Neuronal stem cell (in vitro differentiated cells): Measurements from ENCODE around the gene GPR55.

Experiments used
- DNase-seq: peaks from one replicate; pipeline ENCODE4 v3.0.0-alpha.2; 2013; ENCODE audit warnings: low spot score
- H2AFZ ChIP-seq: one replicate; pipeline ENCODE4 v1.6.1; 2013; ENCODE audit warnings: mild to moderate bottlenecking, low read length, inconsistent platforms
- H2AK5ac ChIP-seq: 2 replicates; pipeline ENCODE4 v1.6.1; 2013; ENCODE audit warnings: low read depth, mild to moderate bottlenecking, inconsistent platforms, low read length, moderate library complexity, mixed read lengths
- H2BK120ac ChIP-seq: 2 replicates; pipeline ENCODE4 v1.6.1; 2013; ENCODE audit warnings: low read depth, mild to moderate bottlenecking, inconsistent platforms, low read length, moderate library complexity, mixed read lengths
- H2BK12ac ChIP-seq: one replicate; pipeline ENCODE4 v1.6.1; 2013; ENCODE audit warnings: low read length, inconsistent platforms
- H2BK15ac ChIP-seq: 2 replicates; pipeline ENCODE4 v1.6.1; 2013; ENCODE audit warnings: mild to moderate bottlenecking, low read length, inconsistent platforms, mixed read lengths
- H2BK5ac ChIP-seq: one replicate; pipeline ENCODE4 v1.6.1; 2013; ENCODE audit warnings: inconsistent platforms, mild to moderate bottlenecking, low read length, moderate library complexity
- H3K14ac ChIP-seq: one replicate; pipeline ENCODE4 v1.6.1; 2013; ENCODE audit warnings: low read length, inconsistent platforms
- H3K18ac ChIP-seq: 2 replicates; pipeline ENCODE4 v1.6.1; 2013; ENCODE audit warnings: low read length, inconsistent platforms
- H3K23ac ChIP-seq: 2 replicates; pipeline ENCODE4 v1.6.1; 2013; ENCODE audit warnings: low read depth, mild to moderate bottlenecking, mixed read lengths, low read length, inconsistent platforms; ENCODE audit not compliant: poor library complexity
- H3K27ac ChIP-seq: replicated peaks from 3 replicates; pipeline ENCODE4 v1.5.1; 2013; ENCODE audit warnings: low read length, inconsistent platforms
- H3K27me3 ChIP-seq, 3 experiments: 2 replicates each; pipeline ENCODE4 v1.6.1; 2013; ENCODE audit warnings: low read length in 3 of 3, mild to moderate bottlenecking in 2 of 3, inconsistent platforms in 1 of 3, low read depth in 1 of 3, mixed read lengths in 1 of 3, moderate library complexity in 1 of 3; ENCODE audit not compliant: control insufficient read depth in 3 of 3, insufficient read depth in 3 of 3
- H3K36me3 ChIP-seq, 2 donors: replicated peaks in 1 of 2; 2 replicates each; pipeline ENCODE4 v1.6.1; 2013; ENCODE audit warnings: low read length in 2 of 2; ENCODE audit not compliant: control insufficient read depth in 2 of 2, insufficient read depth in 2 of 2
- H3K4ac ChIP-seq: 2 replicates; pipeline ENCODE4 v1.6.1; 2013; ENCODE audit warnings: inconsistent platforms, mild to moderate bottlenecking, low read length, moderate library complexity
- H3K4me1 ChIP-seq, 2 donors: 1 replicate in 1 of 2; 2 replicates in 1 of 2; pipeline ENCODE4 v1.6.1; 2013; ENCODE audit warnings: low read length in 2 of 2, low read depth in 1 of 2; ENCODE audit not compliant: control insufficient read depth in 2 of 2, insufficient read depth in 1 of 2
- H3K4me2 ChIP-seq: one replicate; pipeline ENCODE4 v1.6.1; 2013; ENCODE audit warnings: mild to moderate bottlenecking, low read length, inconsistent platforms; ENCODE audit not compliant: insufficient read depth, poor library complexity, severe bottlenecking
- H3K4me3 ChIP-seq, 2 donors: 2 replicates each; pipeline ENCODE4 v1.5.1; 2013; ENCODE audit warnings: low read length in 2 of 2, mild to moderate bottlenecking in 2 of 2, inconsistent platforms in 1 of 2, moderate library complexity in 1 of 2
- H3K79me1 ChIP-seq: one replicate; pipeline ENCODE4 v1.6.1; 2013; ENCODE audit warnings: low read depth, mild to moderate bottlenecking, inconsistent platforms, low read length, moderate library complexity
- H3K9ac ChIP-seq: one replicate; pipeline ENCODE4 v1.6.1; 2013; ENCODE audit warnings: mild to moderate bottlenecking, low read depth, low read length, inconsistent platforms; ENCODE audit not compliant: poor library complexity
- H3K9me3 ChIP-seq, 2 donors: replicated peaks in 1 of 2; 2 replicates each; pipeline versions ENCODE3 to v1.6.1; 2013; ENCODE audit warnings: low read length in 2 of 2, mild to moderate bottlenecking in 2 of 2, inconsistent platforms in 1 of 2, low read depth in 1 of 2, mixed read lengths in 1 of 2, moderate library complexity in 1 of 2; ENCODE audit not compliant: control insufficient read depth in 2 of 2, insufficient read depth in 1 of 2
- H4K8ac ChIP-seq: one replicate; pipeline ENCODE4 v1.6.1; 2013; ENCODE audit warnings: low read depth, mild to moderate bottlenecking, inconsistent platforms, low read length, moderate library complexity
- H4K91ac ChIP-seq: one replicate; pipeline ENCODE4 v1.6.1; 2013; ENCODE audit warnings: low read length, low read depth, mild to moderate bottlenecking, inconsistent platforms; ENCODE audit not compliant: poor library complexity
- WGBS, 2 donors: extraction: QIAGEN DNeasy Blood & Tissue Kit; methylation state at CpG; one replicate each; pipeline ENCODE4 v1.1.7; 2013; ENCODE audit warnings: missing lambda C conversion rate in 2 of 2, mixed read lengths in 1 of 2; ENCODE audit not compliant: insufficient read length in 2 of 2, insufficient replicate concordance in 1 of 2; ENCODE audit errors: extremely low coverage in 2 of 2; 5-methylcytosine and 5-hydroxymethylcytosine counted together

GPR55 gene

GRCh38 chr2:230949966-230950873 is 25.2 kb upstream of the GPR55 start:
- DNase-seq: no peak
- no peak overlapping the region for H4K91ac ChIP-seq
- H2BK120ac ChIP-seq: no peak overlapping the region
- H3K27ac ChIP-seq: no peak overlapping the region
- no peaks in the 10 kb centered on the region for H3K79me1 ChIP-seq
- no peak overlapping the region for H3K4ac ChIP-seq
- no peak overlapping the region for H3K14ac ChIP-seq
- no peak overlapping the region for H3K18ac ChIP-seq
- H3K4me3 ChIP-seq: no peak overlapping the region
- H3K9ac ChIP-seq: no peak overlapping the region
- H3K36me3 ChIP-seq: no peaks in the 10 kb centered on the region
- H4K8ac ChIP-seq: no peak overlapping the region
- no peaks in the 10 kb centered on the region for H3K4me1 ChIP-seq
- H2AFZ ChIP-seq: no peak overlapping the region
- no peak overlapping the region for H3K4me2 ChIP-seq
- no peak overlapping the region for H2BK5ac ChIP-seq
- no peak overlapping the region for H3K23ac ChIP-seq
- no CpG with 5 or more reads among the region's 20 CpGs for WGBS, 2 donors
- H2BK15ac ChIP-seq: no peak overlapping the region
- no peak overlapping the region for H2AK5ac ChIP-seq
- H3K9me3 ChIP-seq: peaks cover 4 to 6% of the 10 kb centered on the region in 2 donors
- no peak overlapping the region for H2BK12ac ChIP-seq
- H3K27me3 ChIP-seq: peaks cover 0 to 2% (median 0%) of the 10 kb centered on the region in 3 experiments

- H3K36me3 ChIP-seq: no peaks in the 10 kb centered on the region
- DNase-seq: no peak
Measured at GRCh38 chr2:230947908-230948365, 22.9 kb upstream of the GPR55 start.

GRCh38 chr2:230947235-230947576 is 22.2 kb upstream of the GPR55 start:
- H3K79me1 ChIP-seq: no peaks in the 10 kb centered on the region
- H3K9me3 ChIP-seq: no peaks in the 10 kb centered on the region
- H3K4me2 ChIP-seq: no peak overlapping the region
- H3K27ac ChIP-seq: no peak overlapping the region
- H3K18ac ChIP-seq: no peak overlapping the region
- H3K9ac ChIP-seq: no peak overlapping the region
- H3K23ac ChIP-seq: no peak overlapping the region
- no peaks in the 10 kb centered on the region for H3K36me3 ChIP-seq
- H2BK15ac ChIP-seq: no peak overlapping the region
- no peak overlapping the region for H2AK5ac ChIP-seq
- WGBS, 2 donors: no CpG with 5 or more reads among the region's 3 CpGs
- no peak overlapping the region for H2BK5ac ChIP-seq
- no peak overlapping the region for H3K4me3 ChIP-seq
- H4K91ac ChIP-seq: no peak overlapping the region
- H3K14ac ChIP-seq: no peak overlapping the region
- H2AFZ ChIP-seq: no peak overlapping the region
- H3K4me1 ChIP-seq: no peaks in the 10 kb centered on the region
- H2BK120ac ChIP-seq: no peak overlapping the region
- no peak overlapping the region for H3K4ac ChIP-seq
- no peak for DNase-seq
- no peak overlapping the region for H2BK12ac ChIP-seq
- H3K27me3 ChIP-seq: no peaks in the 10 kb centered on the region
- no peak overlapping the region for H4K8ac ChIP-seq

More at GRCh38 chr2:230947908-230948365, 22.9 kb upstream of the GPR55 start:
- H2BK120ac ChIP-seq: no peak overlapping the region
- no CpG with 5 or more reads among the region's 10 CpGs for WGBS, 2 donors
- no peak overlapping the region for H3K9ac ChIP-seq
- no peak overlapping the region for H2BK12ac ChIP-seq
- H2BK5ac ChIP-seq: no peak overlapping the region
- no peaks in the 10 kb centered on the region for H3K27me3 ChIP-seq
- no peak overlapping the region for H2BK15ac ChIP-seq
- peaks cover 2 to 4% of the 10 kb centered on the region in 2 donors for H3K9me3 ChIP-seq
- no peak overlapping the region for H3K14ac ChIP-seq
- no peaks in the 10 kb centered on the region for H3K79me1 ChIP-seq
- no peak overlapping the region for H3K27ac ChIP-seq
- no peak overlapping the region for H2AK5ac ChIP-seq
- H3K4ac ChIP-seq: no peak overlapping the region
- no peak overlapping the region for H2AFZ ChIP-seq
- no peak overlapping the region for H3K4me2 ChIP-seq
- no peak overlapping the region for H4K8ac ChIP-seq
- no peak overlapping the region for H3K18ac ChIP-seq
- no peak overlapping the region for H3K4me3 ChIP-seq
- no peak overlapping the region for H3K23ac ChIP-seq
- H4K91ac ChIP-seq: no peak overlapping the region
- H3K4me1 ChIP-seq: no peaks in the 10 kb centered on the region

GRCh38 chr2:230946429-230947234 is 21.6 kb upstream of the GPR55 start:
- H2BK5ac ChIP-seq: no peak overlapping the region
- no peak for DNase-seq
- no peak overlapping the region for H3K23ac ChIP-seq
- no peak overlapping the region for H3K9ac ChIP-seq
- H2AK5ac ChIP-seq: no peak overlapping the region
- no peaks in the 10 kb centered on the region for H3K36me3 ChIP-seq
- H3K27me3 ChIP-seq: no peaks in the 10 kb centered on the region
- no peaks in the 10 kb centered on the region for H3K9me3 ChIP-seq
- H2BK120ac ChIP-seq: no peak overlapping the region
- H3K4me2 ChIP-seq: no peak overlapping the region
- H3K14ac ChIP-seq: no peak overlapping the region
- H2BK15ac ChIP-seq: no peak overlapping the region
- H2AFZ ChIP-seq: no peak overlapping the region
- H3K4ac ChIP-seq: no peak overlapping the region
- no CpG with 5 or more reads among the region's 7 CpGs for WGBS, 2 donors
- no peak overlapping the region for H3K27ac ChIP-seq
- H3K4me1 ChIP-seq: no peaks in the 10 kb centered on the region
- no peak overlapping the region for H4K91ac ChIP-seq
- H3K18ac ChIP-seq: no peak overlapping the region
- no peak overlapping the region for H3K4me3 ChIP-seq
- no peak overlapping the region for H2BK12ac ChIP-seq
- no peaks in the 10 kb centered on the region for H3K79me1 ChIP-seq
- no peak overlapping the region for H4K8ac ChIP-seq
